ENCODE data around the gene MAGEB17. TPM values are rescaled to one million over a fixed set of nuclear protein-coding genes. Genes with fewer than 3 reads are reported as not detected.
"Not testable (repeated sequence)": the region's sequence is repeated elsewhere in the genome, so short reads cannot be mapped to it uniquely, and the experiment has no call there.

Gene MAGEB17
- total and polyA plus RNA-seq, 9 donors, result 0.09 to 0.36 (median 0.19) TPM; not detected in 3

GRCh38 chrX:16177260-16177659 is 10.0 kb downstream of the MAGEB17 start:
- no peaks in the 10 kb centered on the region for H3K4me1 ChIP-seq (ENCODE audit: control insufficient read depth, insufficient read depth, low read length)
- H3K9me3 ChIP-seq (replicated peaks; ENCODE audit: control insufficient read depth, low read depth, low read length), result no peaks in the 10 kb centered on the region
- no CpG with 5 or more reads among the region's 2 CpGs for WGBS (ENCODE audit: insufficient coverage)
- DNase-seq, result no peak
- H3K27ac ChIP-seq (ENCODE audit: low read length), result no peak overlapping the region
- H3K27me3 ChIP-seq (ENCODE audit: control insufficient read depth, insufficient read depth, low read length), result peaks cover 15% of the 10 kb centered on the region
- no peak overlapping the region for H3K4me3 ChIP-seq (ENCODE audit: low read length)
- no peaks in the 10 kb centered on the region for H3K36me3 ChIP-seq (ENCODE audit: control insufficient read depth, insufficient read depth, low read length)

GRCh38 chrX:16183843-16184242 is 16.6 kb downstream of the MAGEB17 start:
- H3K36me3 ChIP-seq (ENCODE audit: control insufficient read depth, insufficient read depth, low read length); H3K4me3 ChIP-seq (ENCODE audit: low read length); H3K27ac ChIP-seq (ENCODE audit: low read length); H3K4me1 ChIP-seq (ENCODE audit: control insufficient read depth, insufficient read depth, low read length); H3K9me3 ChIP-seq (replicated peaks; ENCODE audit: control insufficient read depth, low read depth, low read length); DNase-seq: not testable (repeated sequence)
- H3K27me3 ChIP-seq (ENCODE audit: control insufficient read depth, insufficient read depth, low read length), result peaks cover 10% of the 10 kb centered on the region
- 57% methylated on average over 9 of the region's 10 CpGs for WGBS (ENCODE audit: insufficient coverage)

GRCh38 chrX:16185725-16186136 is 18.4 kb downstream of the MAGEB17 start:
- Histone ChIP-seq H3K27me3 (ENCODE audit: control insufficient read depth, insufficient read depth, low read length) (peaks cover 12% of the 10 kb centered on the region), H3K4me3 (ENCODE audit: low read length) (no peak overlapping the region), H3K36me3 (ENCODE audit: control insufficient read depth, insufficient read depth, low read length) (no peaks in the 10 kb centered on the region), H3K9me3 (replicated peaks; ENCODE audit: control insufficient read depth, low read depth, low read length) (no peaks in the 10 kb centered on the region), H3K27ac (ENCODE audit: low read length) (no peak overlapping the region), H3K4me1 (ENCODE audit: control insufficient read depth, insufficient read depth, low read length) (no peaks in the 10 kb centered on the region)
- no peak for DNase-seq
- WGBS (ENCODE audit: insufficient coverage), result 50% methylated on average over 2 of the region's 2 CpGs

GRCh38 chrX:16186380-16187007 is 19.2 kb downstream of the MAGEB17 start:
- DNase-seq, result no peak
- H3K27me3 ChIP-seq (ENCODE audit: control insufficient read depth, insufficient read depth, low read length), result peaks cover 12% of the 10 kb centered on the region
- no peaks in the 10 kb centered on the region for H3K4me1 ChIP-seq (ENCODE audit: control insufficient read depth, insufficient read depth, low read length)
- no peaks in the 10 kb centered on the region for H3K36me3 ChIP-seq (ENCODE audit: control insufficient read depth, insufficient read depth, low read length)
- H3K9me3 ChIP-seq (replicated peaks; ENCODE audit: control insufficient read depth, low read depth, low read length), result no peaks in the 10 kb centered on the region
- WGBS (ENCODE audit: insufficient coverage), result 21% methylated on average over 3 of the region's 3 CpGs
- H3K27ac ChIP-seq (ENCODE audit: low read length), result no peak overlapping the region
- no peak overlapping the region for H3K4me3 ChIP-seq (ENCODE audit: low read length)

- Histone ChIP-seq H3K9me3 (replicated peaks; ENCODE audit: control insufficient read depth, low read depth, low read length) (no peaks in the 10 kb centered on the region), H3K27me3 (ENCODE audit: control insufficient read depth, insufficient read depth, low read length) (peaks cover 15% of the 10 kb centered on the region), H3K36me3 (ENCODE audit: control insufficient read depth, insufficient read depth, low read length) (no peaks in the 10 kb centered on the region), H3K27ac (ENCODE audit: low read length) (no peak overlapping the region), H3K4me3 (ENCODE audit: low read length) (no peak overlapping the region), H3K4me1 (ENCODE audit: control insufficient read depth, insufficient read depth, low read length) (no peaks in the 10 kb centered on the region)
- no peak for DNase-seq
- no CpG with 5 or more reads among the region's 4 CpGs for WGBS (ENCODE audit: insufficient coverage)
Observed at GRCh38 chrX:16187024-16187760, 19.9 kb downstream of the MAGEB17 start.

- no CpG with 5 or more reads among the region's 1 CpG for WGBS (ENCODE audit: insufficient coverage)
- H3K9me3 ChIP-seq (replicated peaks; ENCODE audit: control insufficient read depth, low read depth, low read length), result no peaks in the 10 kb centered on the region
- no peak overlapping the region for H3K27ac ChIP-seq (ENCODE audit: low read length)
- no peaks in the 10 kb centered on the region for H3K4me1 ChIP-seq (ENCODE audit: control insufficient read depth, insufficient read depth, low read length)
- no peak for DNase-seq
- H3K27me3 ChIP-seq (ENCODE audit: control insufficient read depth, insufficient read depth, low read length), result peaks cover 15% of the 10 kb centered on the region
- H3K36me3 ChIP-seq (ENCODE audit: control insufficient read depth, insufficient read depth, low read length), result no peaks in the 10 kb centered on the region
- H3K4me3 ChIP-seq (ENCODE audit: low read length), result no peak overlapping the region
Observed at GRCh38 chrX:16188687-16189086, 21.4 kb downstream of the MAGEB17 start.

- Histone ChIP-seq H3K4me1 (ENCODE audit: control insufficient read depth, insufficient read depth, low read length) (no peaks in the 10 kb centered on the region), H3K27ac (ENCODE audit: low read length) (no peak overlapping the region), H3K27me3 (ENCODE audit: control insufficient read depth, insufficient read depth, low read length) (peaks cover 9% of the 10 kb centered on the region), H3K4me3 (ENCODE audit: low read length) (no peak overlapping the region), H3K36me3 (ENCODE audit: control insufficient read depth, insufficient read depth, low read length) (no peaks in the 10 kb centered on the region), H3K9me3 (replicated peaks; ENCODE audit: control insufficient read depth, low read depth, low read length) (no peaks in the 10 kb centered on the region)
- no peak for DNase-seq
- 61% methylated on average over 2 of the region's 6 CpGs for WGBS (ENCODE audit: insufficient coverage)
Observed at GRCh38 chrX:16191605-16192004, 24.3 kb downstream of the MAGEB17 start.

GRCh38 chrX:16196829-16197228 is 29.5 kb downstream of the MAGEB17 start:
- Histone ChIP-seq H3K4me3 (ENCODE audit: low read length) (no peak overlapping the region), H3K36me3 (ENCODE audit: control insufficient read depth, insufficient read depth, low read length) (no peaks in the 10 kb centered on the region), H3K4me1 (ENCODE audit: control insufficient read depth, insufficient read depth, low read length) (no peaks in the 10 kb centered on the region), H3K9me3 (replicated peaks; ENCODE audit: control insufficient read depth, low read depth, low read length) (no peaks in the 10 kb centered on the region), H3K27me3 (ENCODE audit: control insufficient read depth, insufficient read depth, low read length) (peaks cover 22% of the 10 kb centered on the region), H3K27ac (ENCODE audit: low read length) (no peak overlapping the region)
- DNase-seq, result no peak

GRCh38 chrX:16199343-16199742 is 32.1 kb downstream of the MAGEB17 start:
- DNase-seq, result no peak
- Histone ChIP-seq H3K27me3 (ENCODE audit: control insufficient read depth, insufficient read depth, low read length) (peaks cover 23% of the 10 kb centered on the region), H3K4me1 (ENCODE audit: control insufficient read depth, insufficient read depth, low read length) (no peaks in the 10 kb centered on the region), H3K4me3 (ENCODE audit: low read length) (no peak overlapping the region), H3K9me3 (replicated peaks; ENCODE audit: control insufficient read depth, low read depth, low read length) (no peaks in the 10 kb centered on the region), H3K36me3 (ENCODE audit: control insufficient read depth, insufficient read depth, low read length) (no peaks in the 10 kb centered on the region), H3K27ac (ENCODE audit: low read length) (no peak overlapping the region)
- 86% methylated on average over 1 of the region's 1 CpG for WGBS (ENCODE audit: insufficient coverage)

- Histone ChIP-seq H3K27me3 (ENCODE audit: control insufficient read depth, insufficient read depth, low read length) (peaks cover 17% of the 10 kb centered on the region), H3K4me3 (ENCODE audit: low read length) (no peak overlapping the region), H3K36me3 (ENCODE audit: control insufficient read depth, insufficient read depth, low read length) (no peaks in the 10 kb centered on the region), H3K9me3 (replicated peaks; ENCODE audit: control insufficient read depth, low read depth, low read length) (no peaks in the 10 kb centered on the region), H3K4me1 (ENCODE audit: control insufficient read depth, insufficient read depth, low read length) (no peaks in the 10 kb centered on the region), H3K27ac (ENCODE audit: low read length) (no peak overlapping the region)
- no CpG with 5 or more reads among the region's 4 CpGs for WGBS (ENCODE audit: insufficient coverage)
- DNase-seq, result no peak
Observed at GRCh38 chrX:16202943-16203342, 35.7 kb downstream of the MAGEB17 start.
